Large intestine (tissue), 3 donors: ENCODE results near the gene RYR2. TPM values are rescaled to one million over a fixed set of nuclear protein-coding genes. Genes with fewer than 3 reads are reported as not detected.
"Not testable (repeated sequence)": the region's sequence is repeated elsewhere in the genome, so short reads cannot be mapped to it uniquely, and the experiment has no call there.

ENCODE experiments used
- DNase-seq, 2 donors: peaks; one replicate each; pipeline versions ENCODE4 v3.0.0 to v3.0.0-alpha.2; 2013
- H3K27ac ChIP-seq: one replicate; pipeline ENCODE4 v1.5.1; 2013; ENCODE audit warnings: low read length
- H3K27me3 ChIP-seq: 2 replicates; pipeline ENCODE4 v1.6.1; 2013; ENCODE audit warnings: low read length; ENCODE audit not compliant: control insufficient read depth, insufficient read depth
- H3K36me3 ChIP-seq: 2 replicates; pipeline ENCODE4 v1.6.1; 2013; ENCODE audit warnings: low read length; ENCODE audit not compliant: control insufficient read depth, insufficient read depth
- H3K4me1 ChIP-seq: one replicate; pipeline ENCODE4 v1.6.1; 2013; ENCODE audit warnings: low read length; ENCODE audit not compliant: control insufficient read depth, insufficient read depth
- H3K4me3 ChIP-seq: one replicate; pipeline ENCODE4 v1.5.1; 2013; ENCODE audit warnings: low read length
- H3K9me3 ChIP-seq: one replicate; pipeline ENCODE4 v1.6.1; 2013; ENCODE audit warnings: mild to moderate bottlenecking, low read depth, low read length, moderate library complexity; ENCODE audit not compliant: control insufficient read depth
- WGBS: methylation state at CpG from one replicate; pipeline ENCODE4 v1.1.5; 2013; ENCODE audit warnings: low lambda C conversion rate; ENCODE audit not compliant: insufficient coverage; 5-methylcytosine and 5-hydroxymethylcytosine counted together
- polyA plus RNA-seq: library from polyadenylated mRNA; unstranded; fragments of 120-200 nt; gene quantifications from one replicate; pipeline ENCODE4 v1.2.1, GENCODE V29; 2013

RYR2 gene
- polyA plus RNA-seq, 1 donor = 4.3 TPM

- no peak overlapping the region for H3K27ac ChIP-seq
- H3K9me3 ChIP-seq = no peaks in the 10 kb centered on the region
- no peaks in the 10 kb centered on the region for H3K4me1 ChIP-seq
- H3K36me3 ChIP-seq = no peaks in the 10 kb centered on the region
- no peak for DNase-seq
- H3K4me3 ChIP-seq = no peak overlapping the region
- no CpG with 5 or more reads among the region's 2 CpGs for WGBS
- no peaks in the 10 kb centered on the region for H3K27me3 ChIP-seq
Observed at GRCh38 chr1:237591353-237591752, 549.4 kb downstream of the RYR2 start.

GRCh38 chr1:237603036-237603568, 561.1 kb downstream of the RYR2 start:
- not testable (repeated sequence) for H3K4me3 ChIP-seq, H3K36me3 ChIP-seq, DNase-seq, H3K27ac ChIP-seq, H3K4me1 ChIP-seq, H3K9me3 ChIP-seq, H3K27me3 ChIP-seq
- WGBS = no CpG with 5 or more reads among the region's 15 CpGs

DNA sequence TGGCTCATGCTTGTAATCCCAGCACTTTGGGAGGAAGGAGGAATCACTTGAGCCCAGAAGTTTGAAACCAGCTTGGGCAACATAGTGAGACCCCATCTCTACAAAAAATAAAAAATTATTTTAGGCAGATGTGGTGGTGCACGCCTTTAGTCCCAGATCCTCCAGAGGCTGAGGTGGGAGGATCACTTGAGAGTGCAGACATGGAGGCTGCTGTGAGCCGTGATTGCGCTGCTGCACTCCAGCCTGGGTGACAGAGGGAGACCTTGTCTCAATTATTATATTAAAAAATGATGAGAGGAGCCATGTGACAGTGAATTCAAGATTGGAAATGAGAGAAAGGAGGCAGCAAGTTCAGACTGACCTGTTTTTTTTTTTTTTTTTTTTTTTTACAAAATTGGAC, 566.4 kb downstream of the RYR2 start:
- Histone ChIP-seq H3K4me1 (no peaks in the 10 kb centered on the region), H3K4me3 (no peak overlapping the region), H3K27ac (no peak overlapping the region), H3K36me3 (no peaks in the 10 kb centered on the region), H3K9me3 (no peaks in the 10 kb centered on the region), H3K27me3 (no peaks in the 10 kb centered on the region)
- no CpG with 5 or more reads among the region's 3 CpGs for WGBS
- no peak for DNase-seq

- DNase-seq = no peak
- Histone ChIP-seq H3K9me3 (no peaks in the 10 kb centered on the region), H3K36me3 (no peaks in the 10 kb centered on the region), H3K4me3 (no peak overlapping the region), H3K27ac (no peak overlapping the region), H3K27me3 (no peaks in the 10 kb centered on the region), H3K4me1 (no peaks in the 10 kb centered on the region)
- 80% methylated on average over 1 of the region's 5 CpGs for WGBS
Observed at GRCh38 chr1:237610157-237610556, 568.2 kb downstream of the RYR2 start.

- no peak overlapping the region for H3K27ac ChIP-seq
- H3K9me3 ChIP-seq = no peaks in the 10 kb centered on the region
- H3K36me3 ChIP-seq = no peaks in the 10 kb centered on the region
- H3K27me3 ChIP-seq = no peaks in the 10 kb centered on the region
- no CpG with 5 or more reads among the region's 9 CpGs for WGBS
- H3K4me3 ChIP-seq = no peak overlapping the region
- no peaks in the 10 kb centered on the region for H3K4me1 ChIP-seq
- DNase-seq = no peak
Observed at GRCh38 chr1:237613984-237614383, 572.0 kb downstream of the RYR2 start.

DNA sequence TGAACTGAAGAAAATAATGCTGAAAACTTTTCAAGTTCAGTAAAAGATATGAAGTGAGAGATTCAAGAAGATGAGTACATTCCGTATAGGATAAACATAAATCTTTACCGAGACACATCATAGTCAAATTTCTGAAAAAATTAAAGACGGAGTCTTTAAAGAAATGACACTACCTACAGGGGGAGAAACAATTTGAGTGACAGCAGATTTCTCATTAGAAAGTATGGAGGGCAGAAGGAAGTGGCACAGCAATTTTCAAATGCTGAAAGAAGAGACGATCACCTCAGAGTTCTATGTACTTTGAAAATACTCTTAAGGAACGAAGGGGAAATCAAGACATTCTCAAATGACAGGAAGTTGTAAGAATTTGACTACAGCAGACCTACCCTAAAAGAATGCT, 577.6 kb downstream of the RYR2 start:
- Histone ChIP-seq H3K27ac (no peak overlapping the region), H3K36me3 (no peaks in the 10 kb centered on the region), H3K4me1 (no peaks in the 10 kb centered on the region), H3K9me3 (no peaks in the 10 kb centered on the region), H3K4me3 (no peak overlapping the region), H3K27me3 (no peaks in the 10 kb centered on the region)
- 100% methylated on average over 4 of the region's 5 CpGs for WGBS
- DNase-seq = no peak

GRCh38 chr1:237634922-237635321, 592.9 kb downstream of the RYR2 start:
- Histone ChIP-seq H3K4me1 (no peaks in the 10 kb centered on the region), H3K27ac (no peak overlapping the region), H3K4me3 (no peak overlapping the region), H3K9me3 (no peaks in the 10 kb centered on the region), H3K27me3 (no peaks in the 10 kb centered on the region), H3K36me3 (no peaks in the 10 kb centered on the region)
- no CpG with 5 or more reads among the region's 5 CpGs for WGBS
- DNase-seq = no peak

GRCh38 chr1:237638555-237638954, 596.6 kb downstream of the RYR2 start:
- H3K4me3 ChIP-seq = no peak overlapping the region
- WGBS = 100% methylated on average over 1 of the region's 1 CpG
- H3K9me3 ChIP-seq = no peaks in the 10 kb centered on the region
- no peaks in the 10 kb centered on the region for H3K4me1 ChIP-seq
- no peak for DNase-seq
- no peaks in the 10 kb centered on the region for H3K27me3 ChIP-seq
- no peaks in the 10 kb centered on the region for H3K36me3 ChIP-seq
- no peak overlapping the region for H3K27ac ChIP-seq

GRCh38 chr1:237640011-237640671, 598.2 kb downstream of the RYR2 start:
- no peak overlapping the region for H3K27ac ChIP-seq
- no CpG with 5 or more reads among the region's 2 CpGs for WGBS
- H3K4me3 ChIP-seq = no peak overlapping the region
- H3K36me3 ChIP-seq = no peaks in the 10 kb centered on the region
- no peaks in the 10 kb centered on the region for H3K9me3 ChIP-seq
- H3K27me3 ChIP-seq = no peaks in the 10 kb centered on the region
- no peaks in the 10 kb centered on the region for H3K4me1 ChIP-seq
- DNase-seq = no peak

- no peaks in the 10 kb centered on the region for H3K27me3 ChIP-seq
- WGBS = no CpG with 5 or more reads among the region's 2 CpGs
- no peaks in the 10 kb centered on the region for H3K9me3 ChIP-seq
Observed at GRCh38 chr1:237640966-237641365, 599.0 kb downstream of the RYR2 start.

DNA sequence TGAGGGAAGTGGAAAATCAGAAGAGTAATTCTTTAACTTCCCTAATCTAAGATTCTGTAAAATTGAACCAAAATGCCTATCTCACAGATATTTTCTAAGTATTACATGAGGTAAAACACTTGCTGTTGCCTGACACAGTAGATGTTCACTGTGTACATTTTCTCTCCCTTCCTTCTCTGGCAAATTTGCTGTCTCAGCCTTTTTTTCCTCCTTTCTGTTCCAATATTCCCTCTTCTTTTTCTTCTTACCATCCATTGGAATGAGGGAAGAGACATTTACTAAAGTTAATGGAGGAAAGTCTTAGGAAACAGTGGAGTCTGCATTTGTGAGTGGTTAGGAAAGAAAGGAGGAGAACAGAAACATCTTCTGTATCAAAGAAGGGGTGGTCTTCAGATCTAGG, 608.8 kb downstream of the RYR2 start:
- Histone ChIP-seq H3K4me3 (no peak overlapping the region), H3K27me3 (no peaks in the 10 kb centered on the region), H3K9me3 (no peaks in the 10 kb centered on the region), H3K36me3 (no peaks in the 10 kb centered on the region), H3K27ac (no peak overlapping the region), H3K4me1 (no peaks in the 10 kb centered on the region)
- no peak for DNase-seq

More at GRCh38 chr1:237640966-237641365, 599.0 kb downstream of the RYR2 start:
- Histone ChIP-seq H3K36me3 (no peaks in the 10 kb centered on the region), H3K4me1 (no peaks in the 10 kb centered on the region), H3K4me3 (no peak overlapping the region), H3K27ac (no peak overlapping the region)
- DNase-seq = no peak
